K562 (cell line): ENCODE measurements around the gene TNK2.

Experiments used
- ARHGAP35 ChIP-seq: fragments of 450-650 bp; IDR thresholded peaks from 2 replicates; pipeline ENCODE4 v1.6.1; 2018; ENCODE audit not compliant: partially characterized antibody
- EP300 ChIP-seq: IDR thresholded peaks from 2 replicates; pipeline ENCODE4 v1.6.1; 2012; ENCODE audit warnings: low read length, improper control_type of control experiment
- ERF ChIP-seq: fragments of 450-650 bp; formaldehyde crosslinking; IDR thresholded peaks from 2 replicates; pipeline ENCODE4 v1.4.0; 2020; ENCODE audit warnings: mild to moderate bottlenecking, mixed read lengths
- FOXA1 ChIP-seq: fragments of 450-650 bp; IDR thresholded peaks from 2 replicates; pipeline ENCODE4 v1.6.1; 2016; ENCODE audit warnings: mild to moderate bottlenecking, borderline replicate concordance
- NCOA1 ChIP-seq: fragments of 450-650 bp; IDR thresholded peaks from 2 replicates; pipeline ENCODE4 v1.6.1; 2016; ENCODE audit warnings: low read depth
- NFE2 ChIP-seq: IDR thresholded peaks from 2 replicates; pipeline ENCODE4 v1.6.1; 2014; ENCODE audit warnings: antibody characterized with exemption, low read depth
- POLR2A ChIP-seq: fragments of 450-650 bp; conservative IDR thresholded peaks from 2 replicates; pipeline ENCODE4 v1.6.1; 2016
- RAD21 ChIP-seq, 2 experiments: fragments of 250-450 bp in 1 of 2; fragments of 450-650 bp in 1 of 2; sonication (Bioruptor Pico) in 1 of 2; formaldehyde crosslinking in 1 of 2; IDR thresholded peaks in 1 of 2; conservative IDR thresholded peaks in 1 of 2; 2 replicates each; pipeline versions ENCODE4 v1.4.0 to v1.8.0; 2020 to 2022; ENCODE audit warnings: mild to moderate bottlenecking in 2 of 2, moderate library complexity in 1 of 2
- TAF1 ChIP-seq: IDR thresholded peaks from 2 replicates; pipeline ENCODE4 v1.6.1; 2011; ENCODE audit warnings: mild to moderate bottlenecking, low read length, moderate library complexity; ENCODE audit not compliant: insufficient read depth, control insufficient read depth, severe bottlenecking; ENCODE audit errors: extremely low read depth
- TRIM24 ChIP-seq, 2 experiments: fragments of 450-650 bp; IDR thresholded peaks; 2 replicates each; pipeline ENCODE4 v1.6.1; 2016
- ZNF583 ChIP-seq: fragments of 250-450 bp; sonication (Bioruptor Pico); IDR thresholded peaks from 2 replicates; pipeline ENCODE4 v1.4.0; 2020
- TF ChIP-seq, protein P1 (sequence below), 3 experiments: IDR thresholded peaks in 2 of 3; conservative IDR thresholded peaks in 1 of 3; 2 replicates each; pipeline ENCODE4 v1.5.1; 2011 to 2012; ENCODE audit warnings: low read length in 3 of 3, mild to moderate bottlenecking in 3 of 3, control low read depth in 2 of 3, improper control_type of control experiment in 1 of 3, inconsistent platforms in 1 of 3, low read depth in 1 of 3, mixed read lengths in 1 of 3, moderate library complexity in 1 of 3; ENCODE audit not compliant: insufficient read depth in 2 of 3
- TF ChIP-seq, protein P2 (sequence below): sonication (generic); formaldehyde crosslinking; IDR thresholded peaks from 2 replicates; pipeline ENCODE4 v1.9.0; 2022; ENCODE audit warnings: mild to moderate bottlenecking, missing genetic modification reagents

DNA sequence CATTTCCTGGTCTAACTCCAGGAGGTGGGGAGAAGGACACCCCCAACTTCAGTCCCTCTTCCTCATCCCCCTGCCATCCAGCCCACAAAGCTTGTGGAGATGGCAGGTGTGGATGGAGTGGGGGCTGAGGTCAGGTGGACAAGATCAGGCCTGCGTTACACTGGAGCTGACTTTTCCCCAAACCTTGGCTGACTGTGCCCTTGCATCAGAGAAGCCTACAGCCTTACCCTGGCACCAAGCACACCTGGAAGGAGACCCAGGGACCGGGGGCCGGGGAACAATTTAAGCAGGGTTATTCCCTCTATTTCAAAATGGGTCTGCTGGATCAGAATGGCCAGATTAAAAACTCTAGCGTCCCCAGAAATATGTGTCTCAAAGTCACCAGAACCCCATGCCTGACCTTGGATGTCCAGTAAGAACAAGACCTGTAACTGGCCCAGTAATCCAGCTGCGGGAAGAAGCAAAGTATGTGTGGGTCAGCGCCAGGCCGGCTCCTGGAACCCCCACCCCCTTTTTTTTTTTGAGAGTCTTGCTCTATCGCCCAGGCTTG, 14.4 kb downstream of the TNK2 start:
- TF ChIP-seq, protein P1, sequence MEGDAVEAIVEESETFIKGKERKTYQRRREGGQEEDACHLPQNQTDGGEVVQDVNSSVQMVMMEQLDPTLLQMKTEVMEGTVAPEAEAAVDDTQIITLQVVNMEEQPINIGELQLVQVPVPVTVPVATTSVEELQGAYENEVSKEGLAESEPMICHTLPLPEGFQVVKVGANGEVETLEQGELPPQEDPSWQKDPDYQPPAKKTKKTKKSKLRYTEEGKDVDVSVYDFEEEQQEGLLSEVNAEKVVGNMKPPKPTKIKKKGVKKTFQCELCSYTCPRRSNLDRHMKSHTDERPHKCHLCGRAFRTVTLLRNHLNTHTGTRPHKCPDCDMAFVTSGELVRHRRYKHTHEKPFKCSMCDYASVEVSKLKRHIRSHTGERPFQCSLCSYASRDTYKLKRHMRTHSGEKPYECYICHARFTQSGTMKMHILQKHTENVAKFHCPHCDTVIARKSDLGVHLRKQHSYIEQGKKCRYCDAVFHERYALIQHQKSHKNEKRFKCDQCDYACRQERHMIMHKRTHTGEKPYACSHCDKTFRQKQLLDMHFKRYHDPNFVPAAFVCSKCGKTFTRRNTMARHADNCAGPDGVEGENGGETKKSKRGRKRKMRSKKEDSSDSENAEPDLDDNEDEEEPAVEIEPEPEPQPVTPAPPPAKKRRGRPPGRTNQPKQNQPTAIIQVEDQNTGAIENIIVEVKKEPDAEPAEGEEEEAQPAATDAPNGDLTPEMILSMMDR (IDR thresholded peaks at IDR 0.05 in 2 of 3, conservative IDR thresholded peaks at IDR 0.05 in 1 of 3; ENCODE audit: insufficient read depth in 2 of 3, low read depth in 1 of 3, low read length in 3 of 3), result no peak
- TF ChIP-seq TRIM24 (IDR thresholded peaks at IDR 0.05) (no peak), FOXA1 (no peak), ARHGAP35 (no peak), ERF (CRISPR knock-in tag) (no peak), POLR2A (no peak), RAD21 (CRISPR knock-in tag; conservative IDR thresholded peaks at IDR 0.05 in 1 of 2, IDR thresholded peaks at IDR 0.05 in 1 of 2) (no peak), EP300 (no peak), ZNF583 (no peak), TAF1 (no peak), NCOA1 (no peak), NFE2 (no peak)
- TF ChIP-seq, protein P2, sequence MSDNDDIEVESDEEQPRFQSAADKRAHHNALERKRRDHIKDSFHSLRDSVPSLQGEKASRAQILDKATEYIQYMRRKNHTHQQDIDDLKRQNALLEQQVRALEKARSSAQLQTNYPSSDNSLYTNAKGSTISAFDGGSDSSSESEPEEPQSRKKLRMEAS (CRISPR knock-in tag), result no peak
